ENCODE measurements around the gene CACNA1C. TPM values are rescaled to one million over a fixed set of nuclear protein-coding genes. Genes with fewer than 3 reads are reported as not detected.

Gene CACNA1C
- total RNA-seq, 4 donors from 2014 or later: 3.8 to 13.6 (median 5.7) TPM

GRCh38 chr12:2013086-2013485, 39.7 kb upstream of the CACNA1C start:
- no peak for DNase-seq (ENCODE audit: low spot score)
- no peak for TF ChIP-seq CTCF (IDR thresholded peaks at IDR 0.05)
- no peak for ATAC-seq (ENCODE audit: low FRiP score)

- TF ChIP-seq CTCF (IDR thresholded peaks at IDR 0.05): no peak
- no peak for DNase-seq (ENCODE audit: low spot score)
- ATAC-seq (ENCODE audit: low FRiP score): no peak
Observed at GRCh38 chr12:2013527-2014223, 39.1 kb upstream of the CACNA1C start.

GRCh38 chr12:2014231-2014630, 38.6 kb upstream of the CACNA1C start:
- no peak for DNase-seq (ENCODE audit: low spot score)
- no peak for ATAC-seq (ENCODE audit: low FRiP score)
- TF ChIP-seq CTCF (IDR thresholded peaks at IDR 0.05): no peak

GRCh38 chr12:2016862-2017545, 35.8 kb upstream of the CACNA1C start:
- no peak for ATAC-seq (ENCODE audit: low FRiP score)
- no peak for DNase-seq (ENCODE audit: low spot score)
- TF ChIP-seq CTCF (IDR thresholded peaks at IDR 0.05): no peak

GRCh38 chr12:2017546-2018337, 35.0 kb upstream of the CACNA1C start:
- DNase-seq (ENCODE audit: low spot score) (no peak), ATAC-seq (ENCODE audit: low FRiP score) (no peak)
- TF ChIP-seq CTCF (IDR thresholded peaks at IDR 0.05): no peak

- ATAC-seq (ENCODE audit: low FRiP score) (no peak), DNase-seq (ENCODE audit: low spot score) (no peak)
- no peak for TF ChIP-seq CTCF (IDR thresholded peaks at IDR 0.05)
Observed at GRCh38 chr12:2018391-2018790, 34.4 kb upstream of the CACNA1C start.
